Mesodermal cell (in vitro differentiated cells): ENCODE results near the gene FOXG1.

ENCODE experiments used
- H3K27ac ChIP-seq: 2 replicates; pipeline ENCODE4 v1.7.0; 2013; ENCODE audit warnings: mild to moderate bottlenecking, low read depth, low read length, moderate library complexity; ENCODE audit not compliant: severe bottlenecking
- H3K36me3 ChIP-seq: 2 replicates; pipeline ENCODE4 v1.7.1; 2013; ENCODE audit warnings: mild to moderate bottlenecking, low read length, moderate library complexity; ENCODE audit not compliant: control insufficient read depth, insufficient read depth
- H3K4me1 ChIP-seq: one replicate; pipeline ENCODE4 v1.7.1; 2013; ENCODE audit warnings: mild to moderate bottlenecking, low read length; ENCODE audit not compliant: insufficient read depth, control insufficient read depth, poor library complexity, severe bottlenecking
- H3K4me3 ChIP-seq: 2 replicates; pipeline ENCODE4 v1.7.0; 2013; ENCODE audit warnings: low read length, control low read depth, mild to moderate bottlenecking; ENCODE audit not compliant: insufficient read depth, poor library complexity, severe bottlenecking; ENCODE audit errors: extremely low read depth
- H3K9me3 ChIP-seq: 2 replicates; pipeline ENCODE4 v1.7.1; 2013; ENCODE audit warnings: mild to moderate bottlenecking, low read length, moderate library complexity; ENCODE audit not compliant: control insufficient read depth
- WGBS, 2 experiments: methylation state at CpG; one replicate each; pipeline ENCODE4 v1.1.5; 2013; ENCODE audit warnings: missing lambda C conversion rate in 2 of 2; ENCODE audit not compliant: insufficient coverage in 2 of 2; 5-methylcytosine and 5-hydroxymethylcytosine counted together

The FOXG1 gene

GRCh38 chr14:28762303-28762954, 4.2 kb upstream of the FOXG1 start:
- Histone ChIP-seq H3K4me1 (peaks cover 14% of the 10 kb centered on the region), H3K9me3 (no peaks in the 10 kb centered on the region), H3K36me3 (no peaks in the 10 kb centered on the region), H3K27ac (no peak overlapping the region), H3K4me3 (no peak overlapping the region)
- 0 to 15% methylated on average over 2 of the region's 8 CpGs for WGBS, 2 experiments

- H3K4me1 ChIP-seq: peaks cover 14% of the 10 kb centered on the region
- no peak overlapping the region for H3K4me3 ChIP-seq
- WGBS, 2 experiments: 0 to 29% methylated on average over 1 of the region's 3 CpGs
- H3K36me3 ChIP-seq: no peaks in the 10 kb centered on the region
- no peaks in the 10 kb centered on the region for H3K9me3 ChIP-seq
- no peak overlapping the region for H3K27ac ChIP-seq
Measured at GRCh38 chr14:28762955-28763326, 3.6 kb upstream of the FOXG1 start.

- Histone ChIP-seq H3K9me3 (no peaks in the 10 kb centered on the region), H3K36me3 (no peaks in the 10 kb centered on the region), H3K27ac (no peak overlapping the region), H3K4me3 (no peak overlapping the region), H3K4me1 (peaks cover 14% of the 10 kb centered on the region)
- no CpG with 5 or more reads among the region's 4 CpGs for WGBS, 2 experiments
Measured at GRCh38 chr14:28763751-28764256, 2.8 kb upstream of the FOXG1 start.

GRCh38 chr14:28764257-28765160, 2.1 kb upstream of the FOXG1 start:
- H3K36me3 ChIP-seq: no peaks in the 10 kb centered on the region
- no peak overlapping the region for H3K27ac ChIP-seq
- H3K4me1 ChIP-seq: peaks cover 7% of the 10 kb centered on the region
- no peaks in the 10 kb centered on the region for H3K9me3 ChIP-seq
- WGBS, 2 experiments: 0 to 2% methylated on average over 3 to 4 of the region's 16 CpGs
- no peak overlapping the region for H3K4me3 ChIP-seq

GRCh38 chr14:28765169-28765830, 1.3 kb upstream of the FOXG1 start:
- Histone ChIP-seq H3K4me1 (peaks cover 7% of the 10 kb centered on the region), H3K27ac (no peak overlapping the region), H3K36me3 (no peaks in the 10 kb centered on the region), H3K4me3 (peak overlapping the region; percentile 41), H3K9me3 (no peaks in the 10 kb centered on the region)
- WGBS, 2 experiments: 1 to 5% methylated on average over 20 to 21 of the region's 27 CpGs

- peaks cover 7% of the 10 kb centered on the region for H3K4me1 ChIP-seq
- peak overlapping the region; percentile 41 for H3K4me3 ChIP-seq
- no peaks in the 10 kb centered on the region for H3K36me3 ChIP-seq
- no peaks in the 10 kb centered on the region for H3K9me3 ChIP-seq
- 0 to 1% methylated on average over 10 to 18 of the region's 33 CpGs for WGBS, 2 experiments
- H3K27ac ChIP-seq: no peak overlapping the region
Measured at GRCh38 chr14:28765831-28766468, 637 bp upstream of the FOXG1 start.

GRCh38 chr14:28767030-28767852, 654 bp downstream of the FOXG1 start:
- Histone ChIP-seq H3K4me3 (peak overlapping the region; percentile 41), H3K27ac (no peak overlapping the region), H3K36me3 (no peaks in the 10 kb centered on the region), H3K4me1 (peaks cover 7% of the 10 kb centered on the region), H3K9me3 (no peaks in the 10 kb centered on the region)
- 2 to 5% methylated on average over 5 to 27 of the region's 100 CpGs for WGBS, 2 experiments

GRCh38 chr14:28767853-28768741, 1.5 kb downstream of the FOXG1 start:
- no peaks in the 10 kb centered on the region for H3K36me3 ChIP-seq
- peaks cover 7% of the 10 kb centered on the region for H3K4me1 ChIP-seq
- H3K27ac ChIP-seq: no peak overlapping the region
- H3K9me3 ChIP-seq: no peaks in the 10 kb centered on the region
- no peak overlapping the region for H3K4me3 ChIP-seq
- 1 to 2% methylated on average over 55 to 70 of the region's 77 CpGs for WGBS, 2 experiments

GRCh38 chr14:28769276-28769880, 2.8 kb downstream of the FOXG1 start:
- H3K4me1 ChIP-seq: peaks cover 7% of the 10 kb centered on the region
- H3K27ac ChIP-seq: no peak overlapping the region
- no peak overlapping the region for H3K4me3 ChIP-seq
- H3K9me3 ChIP-seq: no peaks in the 10 kb centered on the region
- 20 to 67% methylated on average over 1 to 2 of the region's 4 CpGs for WGBS, 2 experiments
- H3K36me3 ChIP-seq: no peaks in the 10 kb centered on the region
